Lung (tissue), 12 donors: ENCODE results near the gene BSG. TPM values are rescaled to one million over a fixed set of nuclear protein-coding genes. Genes with fewer than 3 reads are reported as not detected.

Source experiments
- ATAC-seq: fragments of 200-7000 bp; cut with Tn5 transposase; one replicate; pipeline ENCODE4 v1.9.1; 2020; ENCODE audit warnings: moderate number of reproducible peaks; ENCODE audit not compliant: insufficient read depth, low FRiP score
- DNase-seq, 3 donors: peaks; one replicate each; pipeline ENCODE4 v3.0.0-alpha.2; 2013 to 2017
- H3K27ac ChIP-seq, 2 donors: one replicate each; pipeline ENCODE4 v1.5.1; 2013; ENCODE audit warnings: mild to moderate bottlenecking in 2 of 2, moderate library complexity in 2 of 2, control low read depth in 1 of 2, inconsistent platforms in 1 of 2, low read depth in 1 of 2, low read length in 1 of 2
- H3K27me3 ChIP-seq, 3 donors: one replicate each; pipeline ENCODE4 v1.5.1; 2013; ENCODE audit warnings: low read length in 2 of 3; ENCODE audit not compliant: control insufficient read depth in 3 of 3, insufficient read depth in 3 of 3
- H3K36me3 ChIP-seq, 4 donors: one replicate each; pipeline ENCODE4 v1.5.1; 2013; ENCODE audit warnings: low read length in 4 of 4, mild to moderate bottlenecking in 1 of 4, moderate library complexity in 1 of 4; ENCODE audit not compliant: control insufficient read depth in 4 of 4, insufficient read depth in 4 of 4
- H3K4me1 ChIP-seq, 5 donors: one replicate each; pipeline ENCODE4 v1.5.1; 2013; ENCODE audit warnings: low read length in 5 of 5, mild to moderate bottlenecking in 2 of 5, moderate library complexity in 1 of 5; ENCODE audit not compliant: control insufficient read depth in 5 of 5, insufficient read depth in 5 of 5
- H3K4me3 ChIP-seq: one replicate; pipeline ENCODE4 v1.5.1; 2013; ENCODE audit warnings: mild to moderate bottlenecking, control low read depth, moderate library complexity
- H3K9ac ChIP-seq, 2 donors: one replicate each; pipeline ENCODE4 v1.5.1; 2013; ENCODE audit warnings: low read length in 2 of 2, control low read depth in 1 of 2; ENCODE audit not compliant: insufficient read depth in 1 of 2
- H3K9me3 ChIP-seq, 4 donors: one replicate each; pipeline ENCODE4 v1.5.1; 2013; ENCODE audit warnings: low read length in 3 of 4, mild to moderate bottlenecking in 1 of 4, moderate library complexity in 1 of 4; ENCODE audit not compliant: control insufficient read depth in 4 of 4, insufficient read depth in 3 of 4
- CTCF ChIP-seq: IDR thresholded peaks from 2 replicates; pipeline ENCODE4 v1.5.1; 2012; ENCODE audit warnings: mild to moderate bottlenecking; ENCODE audit errors: control extremely low read depth, extremely low read depth
- WGBS, 2 donors: extraction: QIAGEN DNeasy Blood & Tissue Kit; methylation state at CpG; one replicate each; pipeline ENCODE4 v1.1.7; 2013; 5-methylcytosine and 5-hydroxymethylcytosine counted together
- polyA plus RNA-seq, 2 donors: library from polyadenylated mRNA; stranded (reverse); fragments of 200-250 nt; gene quantifications; one replicate each; pipeline ENCODE4 v1.2.1, GENCODE V29; 2013
- total RNA-seq, 2 donors: library from RNA; depleted of rRNA in 1 of 2; stranded (reverse); fragments of >200 nt in 1 of 2; gene quantifications; one replicate each; pipeline ENCODE4 v1.2.1, GENCODE V29; 2014 to 2021
- donor health status: control.
- donor health status: control.
- donor health status: Bipolar disorder and iron deficiency.
- donor health status: healthy.
- donor health status: DM: yes; HTN: yes; CAD: no.

The BSG gene
- total and polyA plus RNA-seq, 4 donors, result 239 to 416 (median 355) TPM

- WGBS, 2 donors, result 36 to 79% methylated on average over 12 of the region's 12 CpGs
Measured at GRCh38 chr19:560121-560520, 12.3 kb upstream of the BSG start.

GRCh38 chr19:566403-566802 is 6.0 kb upstream of the BSG start:
- 37 to 70% methylated on average over 18 of the region's 19 CpGs for whole genome bisulfite sequencing, 2 donors
- ATAC-seq, result no peak
- Histone ChIP-seq H3K36me3 (no peaks in the 10 kb centered on the region), H3K4me3 (no peak overlapping the region), H3K27me3 (no peaks in the 10 kb centered on the region), H3K9ac (peak overlapping the region in 1 of 2 donors; percentile 70), H3K9me3 (no peaks in the 10 kb centered on the region), H3K4me1 (peaks cover 0 to 6% (median 0%) of the 10 kb centered on the region in 5 donors), H3K27ac (no peak overlapping the region)
- DNase-seq, result peak; percentile 62 to 85 (median 80)
- TF ChIP-seq CTCF, result no peak

More at GRCh38 chr19:560121-560520, 12.3 kb upstream of the BSG start:
- Histone ChIP-seq H3K4me3 (no peak overlapping the region), H3K36me3 (no peaks in the 10 kb centered on the region), H3K9me3 (no peaks in the 10 kb centered on the region), H3K27me3 (no peaks in the 10 kb centered on the region), H3K9ac (no peak overlapping the region), H3K4me1 (peaks cover 0 to 10% (median 7%) of the 10 kb centered on the region in 5 donors), H3K27ac (no peak overlapping the region)
- DNase-seq (no peak), ATAC-seq (no peak)
- no peak for TF ChIP-seq CTCF

GRCh38 chr19:566844-567243 is 5.6 kb upstream of the BSG start:
- no peaks in the 10 kb centered on the region for H3K27me3 ChIP-seq
- H3K4me1 ChIP-seq, result peaks cover 0 to 10% (median 0%) of the 10 kb centered on the region in 5 donors
- WGBS, 2 donors, result 45 to 73% methylated on average over 16 of the region's 16 CpGs
- no peak for ATAC-seq
- H3K9me3 ChIP-seq, result no peaks in the 10 kb centered on the region
- no peak overlapping the region for H3K4me3 ChIP-seq
- peak overlapping the region in 1 of 2 donors; percentile 70 for H3K9ac ChIP-seq
- TF ChIP-seq CTCF, result no peak
- H3K36me3 ChIP-seq, result no peaks in the 10 kb centered on the region
- no peak overlapping the region for H3K27ac ChIP-seq
- no peak for DNase-seq

- Histone ChIP-seq H3K36me3 (no peaks in the 10 kb centered on the region), H3K27ac (no peak overlapping the region), H3K4me1 (peaks cover 0 to 10% (median 0%) of the 10 kb centered on the region in 5 donors), H3K9ac (no peak overlapping the region), H3K4me3 (no peak overlapping the region), H3K27me3 (no peaks in the 10 kb centered on the region), H3K9me3 (no peaks in the 10 kb centered on the region)
- ATAC-seq, result no peak
- DNase-seq, result no peak
- WGBS, 2 donors, result 81 to 93% methylated on average over 22 of the region's 22 CpGs
- TF ChIP-seq CTCF, result no peak
Measured at GRCh38 chr19:567296-567900, 5.0 kb upstream of the BSG start.
